Left lung (tissue), 10 donors: Measurements from ENCODE around the gene RBM22. TPM values are rescaled to one million over a fixed set of nuclear protein-coding genes. Genes with fewer than 3 reads are reported as not detected.

Experiments used
- ATAC-seq: fragments of 200-7000 bp; cut with Tn5 transposase; one replicate; pipeline ENCODE4 v1.9.1; 2020; ENCODE audit warnings: moderate library complexity
- DNase-seq, 4 donors: peaks; one replicate each; pipeline ENCODE4 v3.0.0-alpha.2; 2013 to 2020
- H3K27ac ChIP-seq, 2 donors: fragments of 200-600 bp; sonication (generic) in 1 of 2; one replicate each; pipeline versions ENCODE4 v1.5.0 to v1.8.0; 2020 to 2021
- H3K27me3 ChIP-seq, 2 donors: fragments of 200-600 bp; sonication (generic) in 1 of 2; one replicate each; pipeline versions ENCODE4 v1.5.0 to v1.8.0; 2020 to 2021
- H3K36me3 ChIP-seq, 2 donors: fragments of 200-600 bp; sonication (generic) in 1 of 2; one replicate each; pipeline versions ENCODE4 v1.5.0 to v1.8.0; 2020 to 2021
- H3K4me1 ChIP-seq, 2 donors: fragments of 200-600 bp; one replicate each; pipeline ENCODE4 v1.8.0; 2021
- H3K4me3 ChIP-seq, 2 donors: fragments of 200-600 bp; sonication (generic) in 1 of 2; one replicate each; pipeline versions ENCODE4 v1.5.0 to v1.8.0; 2020 to 2021; ENCODE audit warnings: mild to moderate bottlenecking in 1 of 2
- H3K9me3 ChIP-seq, 2 donors: fragments of 200-600 bp; sonication (generic) in 1 of 2; one replicate each; pipeline versions ENCODE4 v1.5.0 to v1.8.0; 2020 to 2021
- CTCF ChIP-seq, 2 donors: fragments of 200-600 bp; sonication (generic) in 1 of 2; IDR thresholded peaks; one replicate each; pipeline versions ENCODE4 v1.5.0 to v1.8.0; 2021; ENCODE audit warnings: antibody characterized with exemption in 2 of 2
- intact Hi-C, 2 donors: fragments of 100-400 bp; cut with DNase I; formaldehyde crosslinking; loops; one replicate each; pipeline versions ENCODE4 v1.11.2 to v1.14.2; 2022
- polyA plus RNA-seq, 6 donors: library from polyadenylated mRNA; unstranded; fragments of 120-200 nt; gene quantifications; one replicate each; pipeline ENCODE4 v1.2.1, GENCODE V29; 2013; ENCODE audit not compliant: insufficient read length in 6 of 6
- total RNA-seq, 2 donors: library from RNA; stranded (reverse); fragmentation: NEBNext Ultra II Directional; extraction: Animal tissue kit (Norgen Biotek cat#: 25700); gene quantifications; one replicate each; pipeline ENCODE4 v1.2.1, GENCODE V29; 2021
- donor health status: DM: no; HTN: yes; CAD: no.
- donor health status: DM: no; HTN: no; CAD: no.

The RBM22 gene
- total and polyA plus RNA-seq, 8 donors: 36.4 to 81.0 (median 76.8) TPM

- H3K36me3 ChIP-seq: peaks cover 3 to 78% of the 10 kb centered on the region in 2 donors
- intact Hi-C loops: no loop called here
- DNase-seq (no peak), ATAC-seq (no peak)
- peak in 1 of 2 donors; percentile 11 for TF ChIP-seq CTCF (IDR thresholded peaks at IDR 0.05)
- H3K27me3 ChIP-seq: no peaks in the 10 kb centered on the region
- H3K27ac ChIP-seq: no peak overlapping the region
- no peaks in the 10 kb centered on the region for H3K9me3 ChIP-seq
- H3K4me1 ChIP-seq: no peaks in the 10 kb centered on the region
- H3K4me3 ChIP-seq: no peak overlapping the region
Measured at GRCh38 chr5:150710165-150710564, 9.3 kb upstream of the RBM22 start.

- ATAC-seq (no peak), DNase-seq (no peak)
- Histone ChIP-seq H3K36me3 (peaks cover 0 to 46% of the 10 kb centered on the region in 2 donors), H3K4me3 (no peak overlapping the region), H3K4me1 (no peaks in the 10 kb centered on the region), H3K27ac (no peak overlapping the region), H3K27me3 (no peaks in the 10 kb centered on the region), H3K9me3 (no peaks in the 10 kb centered on the region)
- intact Hi-C loops: no loop called here
- no peak for TF ChIP-seq CTCF (IDR thresholded peaks at IDR 0.05)
Measured at GRCh38 chr5:150706776-150707390, 6.0 kb upstream of the RBM22 start.

- intact Hi-C loops: no loop called here
- no peak for TF ChIP-seq CTCF (IDR thresholded peaks at IDR 0.05)
- ATAC-seq (no peak), DNase-seq (no peak)
- no peaks in the 10 kb centered on the region for H3K27me3 ChIP-seq
- H3K4me1 ChIP-seq: peaks cover 13 to 16% of the 10 kb centered on the region in 2 donors
- no peak overlapping the region for H3K27ac ChIP-seq
- H3K4me3 ChIP-seq: no peak overlapping the region
- no peaks in the 10 kb centered on the region for H3K9me3 ChIP-seq
- peaks cover 0 to 16% of the 10 kb centered on the region in 2 donors for H3K36me3 ChIP-seq
Measured at GRCh38 chr5:150703762-150704161, 2.9 kb upstream of the RBM22 start.

GRCh38 chr5:150700246-150700593 is 642 bp downstream of the RBM22 start:
- intact Hi-C loops: no loop called here

GRCh38 chr5:150694612-150695011 is 6.2 kb downstream of the RBM22 start:
- intact Hi-C loops: no loop called here
- no peaks in the 10 kb centered on the region for H3K9me3 ChIP-seq
- no peak for TF ChIP-seq CTCF (IDR thresholded peaks at IDR 0.05)
- no peak overlapping the region for H3K27ac ChIP-seq
- DNase-seq: no peak
- no peak overlapping the region for H3K4me3 ChIP-seq
- H3K4me1 ChIP-seq: peaks cover 8 to 13% of the 10 kb centered on the region in 2 donors
- ATAC-seq: no peak
- H3K36me3 ChIP-seq: peaks cover 3 to 90% of the 10 kb centered on the region in 2 donors
- no peaks in the 10 kb centered on the region for H3K27me3 ChIP-seq

More at GRCh38 chr5:150700246-150700593, 642 bp downstream of the RBM22 start:
- H3K4me3 ChIP-seq: peak overlapping the region; percentile 75 to 98
- no peaks in the 10 kb centered on the region for H3K9me3 ChIP-seq
- no peak for DNase-seq
- H3K36me3 ChIP-seq: peaks cover 0 to 38% of the 10 kb centered on the region in 2 donors
- peaks cover 13 to 20% of the 10 kb centered on the region in 2 donors for H3K4me1 ChIP-seq
- H3K27me3 ChIP-seq: no peaks in the 10 kb centered on the region
- no peak for TF ChIP-seq CTCF (IDR thresholded peaks at IDR 0.05)
- H3K27ac ChIP-seq: peak overlapping the region; percentile 95 to 96
- no peak for ATAC-seq
